ENCODE measurements around the gene SEC14L5. TPM values are rescaled to one million over a fixed set of nuclear protein-coding genes. Genes with fewer than 3 reads are reported as not detected.

SEC14L5 gene
- total RNA-seq, 1 donor from 2014 or later: 5.7 TPM

GRCh38 chr16:5032748-5033167, 74.6 kb downstream of the SEC14L5 start:
- Histone ChIP-seq H3K27ac (no peak overlapping the region), H3K36me3 (peaks cover 1 to 9% of the 10 kb centered on the region in 2 donors), H3K27me3 (no peaks in the 10 kb centered on the region), H3K4me3 (peak overlapping the region; percentile 87 to 99), H3K4me1 (peaks cover 11 to 14% of the 10 kb centered on the region in 2 donors), H3K9me3 (no peaks in the 10 kb centered on the region)
- no peak for DNase-seq (ENCODE audit: low spot score in 2 of 2)
- no peak for TF ChIP-seq CTCF (IDR thresholded peaks at IDR 0.05)
- intact Hi-C loops (cut with DNase I): loop anchor here (5.0 kb wide), 1 partner anchor 40 kb away; the partner anchor contains the start of gene ALG1

GRCh38 chr16:5033256-5034166, 75.4 kb downstream of the SEC14L5 start, which contains the start of gene NAGPA:
NAGPA (minus strand) TSS chr16:5033935; CDS start chr16:5033914, 21 bp downstream.
- Histone ChIP-seq H3K27ac (peak within 1 kb of the TSS; percentile 34 to 54), H3K27me3 (no peaks in the 10 kb centered on the region), H3K36me3 (peaks cover 0 to 4% of the 10 kb centered on the region in 2 donors), H3K9me3 (no peaks in the 10 kb centered on the region), H3K4me3 (peak within 1 kb of the TSS; percentile 87 to 99), H3K4me1 (peaks cover 11 to 14% of the 10 kb centered on the region in 2 donors)
- intact Hi-C loops (cut with DNase I): loop anchor here (5.0 kb wide), 1 partner anchor 39 kb away; the partner anchor contains the start of gene ALG1
- DNase-seq (ENCODE audit: low spot score in 2 of 2): peak; percentile 37 to 94
- TF ChIP-seq CTCF (IDR thresholded peaks at IDR 0.05): no peak

GRCh38 chr16:5034167-5034523, 76.0 kb downstream of the SEC14L5 start:
- no peaks in the 10 kb centered on the region for H3K36me3 ChIP-seq
- no peaks in the 10 kb centered on the region for H3K27me3 ChIP-seq
- no peak for TF ChIP-seq CTCF (IDR thresholded peaks at IDR 0.05)
- DNase-seq (ENCODE audit: low spot score in 2 of 2): no peak
- no peaks in the 10 kb centered on the region for H3K9me3 ChIP-seq
- H3K27ac ChIP-seq: peak overlapping the region; percentile 34 to 54
- H3K4me3 ChIP-seq: peak overlapping the region; percentile 87 to 99
- H3K4me1 ChIP-seq: peaks cover 11 to 14% of the 10 kb centered on the region in 2 donors
- intact Hi-C loops (cut with DNase I): loop anchor here (5.0 kb wide), 1 partner anchor 38 kb away; the partner anchor contains the start of gene ALG1

- H3K27me3 ChIP-seq: no peaks in the 10 kb centered on the region
These were observed 77.7 kb downstream of the SEC14L5 start for GRCh38 chr16:5035909-5036227.

More at GRCh38 chr16:5035909-5036227, 77.7 kb downstream of the SEC14L5 start:
- no peak for TF ChIP-seq CTCF (IDR thresholded peaks at IDR 0.05)
- Histone ChIP-seq H3K27ac (no peak overlapping the region), H3K36me3 (no peaks in the 10 kb centered on the region), H3K9me3 (no peaks in the 10 kb centered on the region), H3K4me3 (no peak overlapping the region), H3K4me1 (peaks cover 11 to 14% of the 10 kb centered on the region in 2 donors)
- intact Hi-C loops (cut with DNase I): no loop called here
- no peak for DNase-seq (ENCODE audit: low spot score in 2 of 2)
